Panc1 (cell line): ENCODE measurements around the gene ALOXE3.

Source experiments
- CTCF ChIP-seq: fragments of 450-650 bp; IDR thresholded peaks from 2 replicates; pipeline ENCODE4 v1.5.1; 2017; ENCODE audit warnings: mild to moderate bottlenecking
- POLR2AphosphoS5 ChIP-seq: IDR thresholded peaks from 2 replicates; pipeline ENCODE4 v1.6.1; 2012; ENCODE audit warnings: mild to moderate bottlenecking, low read depth, low read length, moderate library complexity
- SIN3A ChIP-seq: IDR thresholded peaks from 2 replicates; pipeline ENCODE4 v1.6.1; 2012; ENCODE audit warnings: low read depth, mild to moderate bottlenecking, low read length, moderate library complexity, borderline replicate concordance; ENCODE audit not compliant: insufficient read depth
- TCF7L2 ChIP-seq: IDR thresholded peaks from 2 replicates; pipeline ENCODE4 v1.6.1; 2011; ENCODE audit warnings: mild to moderate bottlenecking, low read depth, low read length, inconsistent platforms
- TF ChIP-seq, protein P1 (sequence below), 2 experiments: IDR thresholded peaks; 2 replicates each; pipeline ENCODE4 v1.6.1; 2011 to 2012; ENCODE audit warnings: low read depth in 2 of 2, control low read depth in 1 of 2, low read length in 1 of 2, mild to moderate bottlenecking in 1 of 2, moderate library complexity in 1 of 2; ENCODE audit not compliant: insufficient read depth in 1 of 2

DNA sequence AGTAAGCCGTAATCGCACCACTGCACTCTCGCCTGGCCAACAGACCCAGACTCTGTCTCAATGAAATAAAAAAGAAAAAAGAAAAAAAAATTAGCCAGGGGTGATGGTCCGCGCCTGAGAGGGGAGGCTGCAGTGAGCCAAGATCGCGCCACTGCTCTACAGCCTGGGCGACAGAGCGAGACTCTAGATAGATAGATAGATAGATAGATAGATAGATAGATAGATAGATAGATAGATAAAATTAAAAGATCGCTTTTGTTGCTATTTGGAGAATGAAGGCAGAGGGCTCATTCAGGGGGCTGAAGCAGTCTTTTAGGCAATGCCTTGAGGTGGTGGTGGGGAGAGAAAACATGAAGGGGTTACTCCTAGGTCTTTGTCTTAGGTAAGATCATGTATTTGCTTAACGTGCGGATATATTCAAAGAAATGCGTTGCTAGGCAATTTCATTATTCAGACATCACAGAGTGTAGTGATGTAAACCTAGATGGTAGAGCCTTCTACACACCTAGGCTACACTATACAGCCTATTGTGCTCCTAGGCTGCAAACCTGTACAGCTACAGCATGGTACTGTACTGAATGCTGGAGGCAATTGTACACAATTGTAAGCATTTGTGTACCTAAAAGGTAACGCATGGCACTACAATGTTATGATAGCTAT is 9.9 kb upstream of the ALOXE3 start:
- TF ChIP-seq SIN3A (no peak), CTCF (no peak), POLR2AphosphoS5 (no peak), TCF7L2 (no peak)
- TF ChIP-seq, protein P1, sequence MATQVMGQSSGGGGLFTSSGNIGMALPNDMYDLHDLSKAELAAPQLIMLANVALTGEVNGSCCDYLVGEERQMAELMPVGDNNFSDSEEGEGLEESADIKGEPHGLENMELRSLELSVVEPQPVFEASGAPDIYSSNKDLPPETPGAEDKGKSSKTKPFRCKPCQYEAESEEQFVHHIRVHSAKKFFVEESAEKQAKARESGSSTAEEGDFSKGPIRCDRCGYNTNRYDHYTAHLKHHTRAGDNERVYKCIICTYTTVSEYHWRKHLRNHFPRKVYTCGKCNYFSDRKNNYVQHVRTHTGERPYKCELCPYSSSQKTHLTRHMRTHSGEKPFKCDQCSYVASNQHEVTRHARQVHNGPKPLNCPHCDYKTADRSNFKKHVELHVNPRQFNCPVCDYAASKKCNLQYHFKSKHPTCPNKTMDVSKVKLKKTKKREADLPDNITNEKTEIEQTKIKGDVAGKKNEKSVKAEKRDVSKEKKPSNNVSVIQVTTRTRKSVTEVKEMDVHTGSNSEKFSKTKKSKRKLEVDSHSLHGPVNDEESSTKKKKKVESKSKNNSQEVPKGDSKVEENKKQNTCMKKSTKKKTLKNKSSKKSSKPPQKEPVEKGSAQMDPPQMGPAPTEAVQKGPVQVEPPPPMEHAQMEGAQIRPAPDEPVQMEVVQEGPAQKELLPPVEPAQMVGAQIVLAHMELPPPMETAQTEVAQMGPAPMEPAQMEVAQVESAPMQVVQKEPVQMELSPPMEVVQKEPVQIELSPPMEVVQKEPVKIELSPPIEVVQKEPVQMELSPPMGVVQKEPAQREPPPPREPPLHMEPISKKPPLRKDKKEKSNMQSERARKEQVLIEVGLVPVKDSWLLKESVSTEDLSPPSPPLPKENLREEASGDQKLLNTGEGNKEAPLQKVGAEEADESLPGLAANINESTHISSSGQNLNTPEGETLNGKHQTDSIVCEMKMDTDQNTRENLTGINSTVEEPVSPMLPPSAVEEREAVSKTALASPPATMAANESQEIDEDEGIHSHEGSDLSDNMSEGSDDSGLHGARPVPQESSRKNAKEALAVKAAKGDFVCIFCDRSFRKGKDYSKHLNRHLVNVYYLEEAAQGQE (IDR thresholded peaks at IDR 0.05; ENCODE audit: insufficient read depth in 1 of 2, low read depth in 2 of 2, low read length in 1 of 2) = no peak
